Mammary epithelial cell (primary cell): ENCODE data around the gene KRT76.

Source experiments
- EZH2 ChIP-seq: IDR thresholded peaks from 2 replicates; pipeline ENCODE4 v1.6.1; 2012; ENCODE audit warnings: low read length, inconsistent platforms, borderline replicate concordance
- TF ChIP-seq, protein P1 (sequence below), 2 donors: IDR thresholded peaks in 1 of 2; conservative IDR thresholded peaks in 1 of 2; 2 replicates each; pipeline ENCODE4 v1.5.1; 2011 to 2012; ENCODE audit warnings: inconsistent platforms in 2 of 2, low read length in 2 of 2, mild to moderate bottlenecking in 2 of 2, control low read depth in 1 of 2, low read depth in 1 of 2; ENCODE audit not compliant: insufficient read depth in 1 of 2; ENCODE audit errors: extremely low read depth in 1 of 2

DNA sequence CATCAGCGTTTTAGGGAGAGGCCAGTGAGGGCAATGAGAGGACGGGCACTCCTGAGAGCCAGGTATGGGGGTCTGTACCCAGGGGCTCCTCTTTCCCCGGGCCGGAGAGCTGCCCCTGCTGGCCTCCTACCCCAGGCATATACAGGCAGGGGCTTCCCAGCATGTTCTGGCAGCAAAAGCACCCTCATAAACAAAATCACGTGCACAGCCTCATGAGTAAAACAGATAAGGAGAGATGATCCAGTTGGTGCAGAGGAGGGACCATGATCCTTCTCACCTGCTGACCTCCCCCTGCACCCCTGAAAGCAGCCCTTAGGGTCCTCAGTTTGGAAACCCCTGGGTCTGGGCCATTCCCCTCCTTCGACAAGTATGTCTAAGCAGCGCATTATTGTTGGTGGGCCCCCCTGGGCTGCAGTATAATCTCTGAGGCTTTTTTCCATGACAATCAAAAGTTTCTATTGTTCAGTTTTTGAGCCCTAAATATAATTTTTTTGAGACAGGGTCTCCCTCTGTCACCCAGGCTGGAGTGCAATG lies 41.8 kb upstream of the KRT76 start:
- TF ChIP-seq, protein P1, sequence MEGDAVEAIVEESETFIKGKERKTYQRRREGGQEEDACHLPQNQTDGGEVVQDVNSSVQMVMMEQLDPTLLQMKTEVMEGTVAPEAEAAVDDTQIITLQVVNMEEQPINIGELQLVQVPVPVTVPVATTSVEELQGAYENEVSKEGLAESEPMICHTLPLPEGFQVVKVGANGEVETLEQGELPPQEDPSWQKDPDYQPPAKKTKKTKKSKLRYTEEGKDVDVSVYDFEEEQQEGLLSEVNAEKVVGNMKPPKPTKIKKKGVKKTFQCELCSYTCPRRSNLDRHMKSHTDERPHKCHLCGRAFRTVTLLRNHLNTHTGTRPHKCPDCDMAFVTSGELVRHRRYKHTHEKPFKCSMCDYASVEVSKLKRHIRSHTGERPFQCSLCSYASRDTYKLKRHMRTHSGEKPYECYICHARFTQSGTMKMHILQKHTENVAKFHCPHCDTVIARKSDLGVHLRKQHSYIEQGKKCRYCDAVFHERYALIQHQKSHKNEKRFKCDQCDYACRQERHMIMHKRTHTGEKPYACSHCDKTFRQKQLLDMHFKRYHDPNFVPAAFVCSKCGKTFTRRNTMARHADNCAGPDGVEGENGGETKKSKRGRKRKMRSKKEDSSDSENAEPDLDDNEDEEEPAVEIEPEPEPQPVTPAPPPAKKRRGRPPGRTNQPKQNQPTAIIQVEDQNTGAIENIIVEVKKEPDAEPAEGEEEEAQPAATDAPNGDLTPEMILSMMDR (conservative IDR thresholded peaks at IDR 0.05 in 1 of 2, IDR thresholded peaks at IDR 0.05 in 1 of 2; ENCODE audit: extremely low read depth in 1 of 2, insufficient read depth in 1 of 2, low read depth in 1 of 2, low read length in 2 of 2), result no peak
- no peak for TF ChIP-seq EZH2
